Ovary (tissue), 9 donors: Measurements from ENCODE around the gene XPC. TPM values are rescaled to one million over a fixed set of nuclear protein-coding genes. Genes with fewer than 3 reads are reported as not detected.

Source experiments
- DNase-seq, 5 donors: peaks; one replicate each; pipeline ENCODE4 v3.0.0-alpha.2; 2019 to 2020
- H3K27ac ChIP-seq, 2 donors: fragments of 200-600 bp; one replicate each; pipeline versions ENCODE4 v1.5.1 to v1.8.0; 2019 to 2022
- H3K27me3 ChIP-seq: fragments of 200-600 bp; one replicate; pipeline ENCODE4 v1.8.0; 2022
- H3K36me3 ChIP-seq: fragments of 200-600 bp; sonication (generic); one replicate; pipeline ENCODE4 v1.5.1; 2019
- H3K4me1 ChIP-seq: one replicate; pipeline ENCODE4 v1.8.1; 2013; ENCODE audit warnings: mild to moderate bottlenecking, moderate library complexity; ENCODE audit not compliant: insufficient read depth
- H3K4me3 ChIP-seq: fragments of 200-600 bp; sonication (generic); one replicate; pipeline ENCODE4 v1.5.1; 2017
- H3K9me3 ChIP-seq, 2 donors: fragments of 200-600 bp in 1 of 2; sonication (generic) in 1 of 2; one replicate each; pipeline versions ENCODE4 v1.5.1 to v1.8.1; 2013 to 2019; ENCODE audit warnings: mild to moderate bottlenecking in 1 of 2, moderate library complexity in 1 of 2
- CTCF ChIP-seq, 3 donors: fragments of 450-650 bp in 2 of 3; fragments of 200-600 bp in 1 of 3; IDR thresholded peaks; one replicate each; pipeline versions ENCODE4 v1.5.1 to v1.8.0; 2016 to 2022; ENCODE audit warnings: antibody characterized with exemption in 3 of 3, mild to moderate bottlenecking in 1 of 3
- EP300 ChIP-seq: sonication (generic); formaldehyde crosslinking; IDR thresholded peaks from one replicate; pipeline ENCODE4 v1.6.1; 2017; ENCODE audit warnings: antibody characterized with exemption
- POLR2A ChIP-seq: fragments of 450-650 bp; IDR thresholded peaks from one replicate; pipeline ENCODE4 v1.6.1; 2017; ENCODE audit warnings: antibody characterized with exemption, mild to moderate bottlenecking, moderate library complexity
- WGBS, 3 donors: extraction: QIAGEN DNeasy Blood & Tissue Kit in 1 of 3; methylation state at CpG; one replicate each; pipeline versions ENCODE4 v1.1.5 to v1.1.7; 2013 to 2017; 5-methylcytosine and 5-hydroxymethylcytosine counted together
- intact Hi-C, 4 donors: fragments of 100-400 bp; cut with DNase I; formaldehyde crosslinking; loops; one replicate each; pipeline versions ENCODE4 v1.11.0 to v1.15.1; 2022 to 2023
- polyA plus RNA-seq, 2 donors: library from polyadenylated mRNA; stranded (reverse); fragments of 200-250 nt in 1 of 2; fragments of 350-450 nt in 1 of 2; fragmentation: Illumina TruSeq in 1 of 2; extraction: RNeasy Lipid Tissue Mini Kit (QIAGEN cat#74804) in 1 of 2; gene quantifications; one replicate each; pipeline ENCODE4 v1.2.3, GENCODE V29; 2013 to 2014
- total RNA-seq, 7 donors: library from RNA; depleted of rRNA in 2 of 7; stranded (reverse); fragments of >200 nt in 2 of 7; fragmentation: NEBNext Ultra II Directional in 3 of 7; extraction: Animal tissue kit (Norgen Biotek cat#: 25700) in 3 of 7; gene quantifications; one replicate each; pipeline versions ENCODE4 v1.1.0 to v1.2.4, GENCODE V29; 2016 to 2023
- donor health status: DM: no; HTN: no; CAD: no; lungs with moderate emphysema.
- donor health status: DM: no; HTN: no; CAD: no.
- donor health status: Bipolar disorder and iron deficiency.
- donor health status: DM: yes; HTN: yes; CAD: no.
- donor health status: DM: no; HTN: no; CAD: no.
- donor health status: DM: yes; HTN: yes; CAD: no.

Gene XPC
- total and polyA plus RNA-seq, 9 donors, result 36.2 to 63.1 (median 40.6) TPM

GRCh38 chr3:14162178-14162577 is 16.2 kb downstream of the XPC start:
- no peak overlapping the region for H3K4me3 ChIP-seq
- H3K4me1 ChIP-seq, result no peaks in the 10 kb centered on the region
- no peaks in the 10 kb centered on the region for H3K36me3 ChIP-seq
- TF ChIP-seq EP300, result no peak
- no peak for TF ChIP-seq CTCF (IDR thresholded peaks at IDR 0.05)
- TF ChIP-seq POLR2A, result no peak
- no peak overlapping the region for H3K27ac ChIP-seq
- peaks cover 0 to 4% of the 10 kb centered on the region in 2 donors for H3K9me3 ChIP-seq
- intact Hi-C loops, result no loop called here
- WGBS, 3 donors, result 97 to 99% (median 99%) methylated on average over 2 of the region's 2 CpGs
- H3K27me3 ChIP-seq, result no peaks in the 10 kb centered on the region
- no peak for DNase-seq

DNA sequence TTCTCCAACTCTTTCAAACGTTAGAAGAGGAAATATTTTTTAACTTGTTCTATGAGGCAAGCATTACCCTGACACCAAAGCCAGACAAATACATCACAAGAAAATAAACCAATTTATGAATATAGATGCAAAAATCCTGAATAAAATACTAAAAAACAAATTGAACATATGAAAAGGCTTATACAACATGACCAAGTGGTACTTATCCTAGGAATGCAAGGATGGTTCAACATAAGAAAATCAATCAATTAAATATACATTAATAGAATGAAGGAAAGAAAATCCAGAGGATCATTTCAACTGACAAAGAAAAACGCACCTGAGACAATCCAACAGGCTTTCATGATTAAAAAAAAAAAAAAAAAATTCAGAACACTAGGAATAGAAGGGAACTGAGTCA is 17.1 kb downstream of the XPC start:
- Histone ChIP-seq H3K9me3 (peaks cover 0 to 4% of the 10 kb centered on the region in 2 donors), H3K4me3 (no peak overlapping the region), H3K36me3 (no peaks in the 10 kb centered on the region), H3K27ac (no peak overlapping the region), H3K4me1 (no peaks in the 10 kb centered on the region), H3K27me3 (no peaks in the 10 kb centered on the region)
- no peak for DNase-seq
- 86 to 91% (median 89%) methylated on average over 2 of the region's 2 CpGs for WGBS, 3 donors
- intact Hi-C loops, result no loop called here
- no peak for TF ChIP-seq EP300
- TF ChIP-seq CTCF (IDR thresholded peaks at IDR 0.05), result no peak
- TF ChIP-seq POLR2A, result no peak

DNA sequence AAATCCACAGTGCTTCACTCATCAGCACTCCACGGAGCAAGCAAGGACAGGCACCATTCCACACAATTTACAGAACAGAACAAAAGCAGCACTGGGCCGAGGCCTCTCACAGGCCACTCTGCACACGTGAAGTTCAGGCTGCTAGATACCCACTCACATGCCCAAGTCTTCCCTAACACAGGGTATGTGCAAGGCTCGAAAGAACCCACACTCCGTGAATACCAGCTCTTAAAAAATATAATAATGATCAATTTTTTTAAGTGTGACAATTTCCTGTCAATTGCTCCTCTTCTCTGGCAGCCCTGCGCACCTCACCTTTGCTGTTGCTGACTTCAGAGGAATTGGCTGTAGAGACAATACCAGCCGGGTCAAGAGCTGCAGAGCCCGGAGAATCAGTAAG is 19.0 kb downstream of the XPC start:
- peaks cover 0 to 4% of the 10 kb centered on the region in 2 donors for H3K9me3 ChIP-seq
- intact Hi-C loops, result no loop called here
- H3K4me3 ChIP-seq, result no peak overlapping the region
- 94 to 97% (median 96%) methylated on average over 8 of the region's 8 CpGs for WGBS, 3 donors
- no peak for DNase-seq
- H3K4me1 ChIP-seq, result no peaks in the 10 kb centered on the region
- H3K27me3 ChIP-seq, result no peaks in the 10 kb centered on the region
- no peak for TF ChIP-seq POLR2A
- no peak for TF ChIP-seq EP300
- TF ChIP-seq CTCF (IDR thresholded peaks at IDR 0.05), result no peak
- no peaks in the 10 kb centered on the region for H3K36me3 ChIP-seq
- no peak overlapping the region for H3K27ac ChIP-seq

DNA sequence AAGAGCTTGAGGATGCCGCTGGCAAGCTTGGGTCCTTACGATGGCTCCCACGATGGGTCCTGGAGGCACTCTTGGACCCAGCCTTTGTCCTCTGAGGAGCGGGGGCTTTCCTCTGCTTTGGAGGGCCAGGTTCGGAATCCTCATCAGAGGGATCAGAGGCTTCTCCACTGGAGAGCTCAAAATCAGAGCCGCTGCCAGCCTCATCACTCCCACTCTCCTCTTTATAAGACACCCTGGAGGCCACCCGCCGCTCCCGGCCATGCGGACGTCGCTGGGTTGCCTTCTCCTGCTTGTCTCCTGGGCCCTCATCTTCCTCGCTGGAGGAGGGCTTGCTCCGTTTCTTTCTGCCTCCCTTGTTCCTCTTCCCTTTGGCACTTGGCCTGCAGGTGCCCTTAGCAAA is 20.0 kb downstream of the XPC start:
- no peak for TF ChIP-seq EP300
- no peak for TF ChIP-seq POLR2A
- 92 to 99% (median 95%) methylated on average over 14 of the region's 14 CpGs for WGBS, 3 donors
- Histone ChIP-seq H3K36me3 (no peaks in the 10 kb centered on the region), H3K9me3 (peaks cover 0 to 4% of the 10 kb centered on the region in 2 donors), H3K4me3 (no peak overlapping the region), H3K27me3 (no peaks in the 10 kb centered on the region), H3K27ac (no peak overlapping the region), H3K4me1 (no peaks in the 10 kb centered on the region)
- DNase-seq, result no peak
- intact Hi-C loops, result no loop called here

- no peaks in the 10 kb centered on the region for H3K36me3 ChIP-seq
- no peak overlapping the region for H3K4me3 ChIP-seq
- TF ChIP-seq POLR2A (no peak), CTCF (IDR thresholded peaks at IDR 0.05) (no peak), EP300 (no peak)
- DNase-seq, result no peak
- H3K4me1 ChIP-seq, result no peaks in the 10 kb centered on the region
- no peak overlapping the region for H3K27ac ChIP-seq
- H3K27me3 ChIP-seq, result no peaks in the 10 kb centered on the region
- H3K9me3 ChIP-seq, result peaks cover 0 to 4% of the 10 kb centered on the region in 2 donors
- 94 to 97% (median 96%) methylated on average over 9 of the region's 9 CpGs for WGBS, 3 donors
- intact Hi-C loops, result no loop called here
Measured at GRCh38 chr3:14157951-14158350, 20.4 kb downstream of the XPC start.
